Ramos (cell line): Measurements from ENCODE around the gene NRARP.

Experiments used
- in situ Hi-C: fragments of 300-500 bp; cut with MboI; formaldehyde crosslinking; loops from one replicate; pipeline ENCODE4 v1.14.3; 2022; ENCODE audit warnings: low sequenced_read_pairs; ENCODE audit not compliant: unreplicated experiment

Gene NRARP

DNA sequence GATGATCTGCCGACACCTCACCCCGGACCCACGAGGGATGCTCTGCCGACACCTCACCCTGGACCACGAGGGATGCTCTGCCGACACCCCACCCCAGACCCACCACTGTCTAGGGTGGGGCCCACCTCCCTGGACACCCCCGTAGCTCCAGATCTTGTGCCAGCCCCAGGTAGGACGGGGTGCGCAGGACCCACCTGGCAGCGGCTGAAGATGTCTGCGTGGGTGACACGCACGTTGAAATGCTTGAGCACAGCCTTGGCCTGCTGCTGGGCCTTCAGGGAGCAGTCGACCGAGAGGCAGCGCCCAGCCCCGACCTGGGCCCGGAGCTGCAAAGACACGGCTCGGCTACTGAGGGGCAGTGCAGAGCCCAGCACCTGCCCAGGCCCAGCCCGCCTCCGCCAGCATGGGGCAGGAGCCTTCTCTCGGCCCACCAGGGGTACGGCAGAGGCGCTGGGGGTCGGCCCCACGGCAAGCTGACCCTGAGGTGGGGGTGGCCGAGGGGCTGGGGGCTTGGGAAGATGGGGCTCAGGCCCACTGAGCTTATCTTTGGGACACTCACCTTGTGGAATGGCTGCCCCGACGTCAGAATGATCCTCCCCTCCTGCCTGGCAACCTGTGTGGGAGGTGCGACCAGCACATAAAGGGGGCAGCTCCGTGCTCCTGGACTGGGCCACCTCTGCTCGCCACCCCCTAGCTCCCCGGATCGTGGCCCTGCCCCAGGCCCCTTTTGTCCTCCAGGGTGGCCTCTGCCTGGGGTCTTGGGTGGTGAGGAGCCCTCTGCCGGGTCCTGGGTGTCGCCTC, 21.7 kb upstream of the NRARP start:
- in situ Hi-C loops: no loop called here

DNA sequence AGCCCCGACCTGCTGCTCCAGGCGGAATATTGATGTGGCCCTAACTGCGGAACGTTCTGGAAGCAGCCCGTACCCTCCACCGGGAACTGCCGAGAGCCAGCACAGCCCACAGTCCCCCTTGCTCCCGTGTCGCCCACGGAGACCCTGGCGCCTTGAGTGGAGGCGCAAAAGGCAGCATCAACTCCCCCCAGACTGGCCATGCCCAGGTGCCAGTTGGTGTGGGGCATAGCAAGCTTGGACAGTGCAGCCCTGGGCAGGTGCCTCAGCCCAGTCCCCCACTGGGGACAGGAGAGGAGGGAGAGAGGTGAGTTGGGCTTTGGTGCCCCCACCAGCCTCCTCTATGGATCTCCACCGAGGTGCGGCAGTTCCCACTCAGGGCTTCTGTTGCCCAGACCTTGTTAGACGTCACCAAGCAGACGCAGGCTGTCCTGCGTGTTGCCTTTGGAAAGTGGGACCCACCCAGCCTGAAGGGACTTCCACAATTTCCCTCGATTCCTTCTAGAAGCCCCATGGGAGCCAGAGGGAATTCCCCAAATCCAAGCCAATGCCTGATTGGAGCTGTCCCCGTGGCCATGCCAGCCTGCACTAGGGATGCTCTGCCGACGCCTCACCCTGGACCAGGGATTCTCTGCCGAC, 19.8 kb upstream of the NRARP start:
- in situ Hi-C loops: no loop called here

DNA sequence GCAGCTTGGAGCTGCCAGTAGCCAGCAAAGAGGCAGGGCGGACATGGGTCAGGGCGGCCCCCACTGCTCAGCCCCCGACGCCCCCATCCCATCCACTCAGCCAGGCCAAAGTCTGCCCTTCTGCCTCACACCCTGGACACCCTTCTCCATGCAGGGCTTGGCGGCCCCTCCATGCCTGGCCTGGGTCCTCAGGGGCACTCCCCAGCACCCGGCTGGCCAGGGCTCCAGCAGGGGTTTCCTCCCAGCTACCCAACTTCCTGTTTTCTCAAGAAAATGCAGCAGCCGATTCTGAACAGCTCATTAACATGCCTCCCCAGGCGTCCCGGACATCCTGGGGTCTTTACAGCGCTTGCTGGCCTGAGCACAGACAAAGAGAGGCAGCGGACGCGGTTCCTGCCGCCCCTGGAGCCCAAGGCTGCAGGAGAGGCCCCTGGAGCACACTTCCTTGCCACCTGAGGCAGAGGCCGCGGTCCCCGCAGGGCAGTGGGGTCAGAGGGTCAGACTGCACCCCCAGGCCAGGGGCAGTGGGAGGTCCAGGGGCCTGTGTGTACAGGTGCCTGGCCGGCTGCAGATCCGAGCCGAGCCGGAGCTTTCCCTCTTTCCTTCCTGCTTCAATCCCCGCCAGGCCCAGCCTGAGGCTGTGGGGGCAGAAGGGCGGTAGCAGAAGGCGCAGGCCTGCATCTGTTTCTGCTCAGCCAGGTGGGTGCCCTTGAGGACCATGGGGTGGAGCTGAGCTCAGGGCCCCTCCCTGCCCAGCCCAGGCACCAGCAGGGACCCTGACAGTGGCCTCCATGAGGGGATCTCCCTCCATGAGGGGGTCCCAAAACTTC, 18.7 kb upstream of the NRARP start:
- in situ Hi-C loops: no loop called here

DNA sequence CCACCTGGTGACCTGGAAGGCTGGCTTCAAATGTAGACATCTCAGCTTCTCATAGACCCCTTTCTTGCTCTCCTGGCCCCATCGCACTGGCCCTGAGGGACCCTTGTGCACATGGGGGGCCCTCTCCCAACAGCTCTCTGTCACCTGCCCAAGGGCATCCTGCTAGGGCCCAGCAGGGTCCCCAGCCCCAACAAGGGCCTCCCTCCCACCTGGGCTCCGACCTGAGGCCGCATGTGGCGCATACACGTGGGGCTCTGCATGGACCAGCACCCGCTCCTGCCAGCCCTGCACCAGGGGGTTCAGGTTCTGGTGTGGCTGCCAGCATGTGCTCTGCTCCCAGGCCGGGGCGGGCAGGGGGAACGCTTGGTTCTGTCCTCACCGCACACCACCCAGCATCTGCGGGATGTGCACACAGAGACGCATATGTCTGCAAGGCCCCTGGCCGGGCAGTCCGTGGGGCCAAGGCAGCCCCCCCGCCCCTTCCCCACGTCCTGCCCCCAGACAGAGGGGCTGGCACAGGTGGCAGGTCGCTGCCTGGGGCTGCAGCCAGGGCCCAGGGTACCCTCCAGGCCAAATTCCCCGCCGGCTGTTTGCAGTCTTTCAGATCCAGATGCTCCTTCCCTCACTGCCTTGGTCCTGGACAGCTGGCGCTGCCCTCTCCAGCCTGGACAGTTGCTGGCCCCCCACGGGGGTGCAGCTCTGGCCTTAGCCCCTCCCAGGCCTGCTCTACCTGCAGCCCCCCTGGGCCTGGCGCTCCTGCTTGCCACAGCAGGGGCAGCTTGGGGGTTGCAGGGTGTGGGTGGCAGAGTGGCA, 17.9 kb upstream of the NRARP start:
- in situ Hi-C loops: no loop called here

DNA sequence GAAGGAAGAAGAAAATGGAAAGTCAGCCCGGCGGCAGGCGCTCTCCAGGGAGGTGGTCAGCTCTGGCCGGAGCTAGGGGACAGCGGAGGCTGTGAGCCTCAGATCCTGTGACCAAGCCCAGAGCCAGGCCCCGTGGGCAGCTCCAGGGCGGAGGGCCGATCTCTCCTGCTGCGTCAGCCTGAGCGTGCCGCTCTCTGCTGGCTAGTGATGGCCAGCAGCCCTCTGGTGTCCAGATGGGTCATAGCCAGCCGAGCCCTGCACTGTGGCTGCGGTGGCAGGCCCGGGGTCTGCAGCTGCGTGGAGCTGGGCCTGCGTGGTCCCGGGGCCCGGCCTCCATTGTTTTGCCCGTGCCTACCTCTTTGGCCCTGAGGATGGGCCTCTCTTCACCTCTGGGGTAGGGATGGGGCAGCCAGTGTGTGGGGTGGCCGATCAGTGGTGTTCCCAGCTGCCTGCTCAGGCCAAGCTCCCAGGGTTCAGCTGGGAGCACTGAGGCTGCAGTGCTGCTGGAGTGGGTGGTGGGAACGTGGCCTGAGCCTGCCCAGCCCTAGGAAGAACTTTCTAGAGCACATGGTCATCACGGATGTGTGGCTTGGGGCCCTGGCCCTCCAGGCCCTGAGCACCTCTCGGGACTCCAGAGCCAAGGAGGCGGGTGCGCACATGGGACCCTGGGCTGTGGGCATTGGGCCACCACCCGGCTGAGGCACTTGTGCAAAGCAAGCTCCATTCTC, 17.1 kb upstream of the NRARP start:
- in situ Hi-C loops: no loop called here

DNA sequence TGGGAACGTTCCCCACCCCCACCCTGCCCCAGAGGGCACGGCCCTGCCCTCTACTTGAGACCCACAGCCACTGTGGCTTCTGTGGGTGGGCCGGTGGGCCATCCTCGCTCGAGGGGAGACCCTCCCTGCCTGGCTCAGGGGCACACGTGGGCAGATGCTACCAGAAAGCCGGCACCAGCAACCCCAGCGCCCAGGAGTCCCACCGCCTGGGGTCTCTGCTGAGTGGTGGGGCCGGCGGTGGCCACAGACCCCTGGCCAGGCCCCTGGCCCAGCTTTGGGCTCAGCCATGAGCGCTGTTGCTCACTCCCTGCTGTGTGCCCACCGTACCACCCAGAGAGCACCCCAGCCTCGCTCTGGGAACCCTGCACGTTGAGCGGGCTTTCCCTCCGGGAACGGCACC, 16.5 kb upstream of the NRARP start:
- in situ Hi-C loops: no loop called here

DNA sequence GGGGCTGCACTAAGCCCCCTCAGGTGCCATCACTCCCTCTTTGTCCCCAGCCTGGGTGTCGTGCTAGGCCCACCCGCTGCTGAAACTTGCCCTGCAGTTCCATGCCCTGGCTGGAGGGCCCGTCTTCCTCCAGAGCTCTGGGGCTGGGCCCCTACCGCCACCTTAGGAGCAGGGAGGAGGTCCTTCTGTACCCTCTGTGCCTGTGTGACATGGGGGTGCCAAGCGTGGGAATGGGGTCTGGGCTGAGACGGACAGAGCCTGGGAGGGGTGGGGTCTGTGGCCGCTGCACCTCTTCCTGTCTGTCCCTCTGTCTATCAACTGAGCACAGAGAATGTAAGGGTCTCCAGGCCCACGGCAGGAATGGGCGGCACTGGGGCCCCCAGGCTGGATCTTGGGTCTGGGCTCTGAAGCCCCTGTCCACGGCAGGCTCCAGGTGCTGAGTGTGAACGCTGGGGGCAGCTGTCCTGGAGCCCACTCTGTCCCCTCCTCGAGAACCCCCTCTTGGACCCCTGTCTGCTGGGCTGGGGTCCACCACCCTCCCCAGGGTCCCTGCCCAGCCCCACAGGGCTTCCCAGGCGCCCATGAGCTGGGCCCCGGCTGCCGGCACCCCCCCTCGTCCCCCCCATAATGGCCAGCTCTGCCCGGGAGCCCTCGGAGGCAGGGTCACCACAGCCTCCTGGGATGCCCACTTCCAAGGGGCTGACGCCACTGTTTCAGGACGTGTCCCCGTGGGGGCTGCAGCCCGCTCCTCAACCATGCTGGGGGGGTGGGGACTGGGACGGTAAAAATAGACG, 15.8 kb upstream of the NRARP start:
- in situ Hi-C loops: no loop called here

DNA sequence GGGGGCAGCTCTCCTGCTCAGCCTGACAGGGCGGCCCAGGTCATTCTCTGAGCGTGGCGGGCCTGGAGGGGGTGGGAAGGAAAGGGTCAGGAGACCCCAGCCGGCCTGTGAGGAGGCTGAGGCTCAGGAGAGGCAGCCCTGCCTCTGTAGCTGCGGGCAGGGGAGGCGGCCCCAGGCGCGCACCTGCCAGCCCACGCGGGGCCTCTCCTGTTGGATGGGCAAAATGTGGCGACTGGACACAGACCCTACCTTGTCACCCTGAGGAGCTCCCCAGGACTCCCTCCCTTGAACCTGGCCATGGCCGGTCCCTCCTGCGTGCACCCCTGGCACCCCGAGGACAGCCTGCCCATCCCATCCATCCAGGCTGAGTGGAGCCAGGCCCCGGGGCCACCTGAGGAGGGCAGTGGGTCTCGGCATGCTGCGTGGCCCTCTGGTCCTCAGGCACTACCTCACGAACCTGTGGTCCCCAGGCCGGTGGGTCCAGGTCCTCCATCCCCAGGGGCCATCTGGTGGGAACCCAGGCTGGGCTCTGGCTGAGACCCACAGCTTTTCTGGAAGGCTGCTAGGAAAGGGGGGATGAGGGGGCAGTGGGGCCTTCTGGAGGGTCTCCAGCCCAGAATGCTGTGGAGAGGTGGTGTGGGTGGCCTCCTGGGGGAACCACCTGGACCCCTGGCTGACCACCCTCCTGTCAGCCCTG, 15.1 kb upstream of the NRARP start:
- in situ Hi-C loops: no loop called here

DNA sequence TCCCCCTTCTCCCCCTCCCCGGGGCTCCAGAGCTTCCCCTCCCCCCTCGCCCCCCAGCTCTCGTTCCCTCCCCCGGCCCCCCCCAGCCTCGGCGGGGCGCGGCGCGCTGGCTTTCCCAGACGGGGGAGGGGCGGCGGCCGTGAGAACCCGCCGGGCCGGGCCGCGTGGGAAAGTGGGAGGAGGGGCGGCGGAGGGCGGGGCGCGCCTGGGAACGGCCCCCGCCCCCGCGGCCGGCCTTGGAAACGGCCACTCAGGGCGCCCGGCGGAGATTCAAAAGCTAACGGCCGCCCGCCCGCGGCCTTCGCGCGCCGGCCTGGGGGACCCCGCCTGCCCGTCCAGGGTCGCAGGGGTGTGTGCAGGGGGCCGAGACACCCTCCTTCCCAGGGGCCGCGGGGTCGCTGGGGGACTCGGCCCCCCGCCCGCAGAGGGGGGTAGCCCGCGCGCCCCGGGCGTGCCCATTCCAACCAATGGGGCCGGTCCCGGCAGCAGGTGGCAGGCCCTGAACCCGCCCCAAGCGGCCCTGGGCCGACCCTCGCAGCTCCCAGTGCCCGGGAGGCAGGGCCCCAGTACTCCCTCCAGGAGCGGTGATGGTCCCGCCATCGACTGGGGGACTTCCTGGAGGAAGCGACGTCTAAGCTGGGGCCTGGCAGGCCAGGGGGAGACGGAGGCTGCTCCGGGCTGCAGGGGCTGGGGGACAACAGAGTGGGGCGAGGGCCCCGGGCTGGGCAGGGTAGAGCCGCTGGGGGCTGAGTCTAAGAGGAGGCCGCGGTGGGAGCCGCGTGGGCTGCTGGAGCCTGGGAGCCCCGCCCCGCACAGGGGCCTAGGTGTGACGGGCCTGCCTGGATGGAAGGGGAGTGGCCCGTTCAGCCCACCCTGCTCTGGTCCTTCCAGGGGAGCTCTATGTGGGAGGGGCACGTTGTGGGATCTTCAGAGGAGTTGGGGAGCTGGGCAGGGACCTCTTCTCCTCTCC, 14.2 kb upstream of the NRARP start:
- in situ Hi-C loops: no loop called here

DNA sequence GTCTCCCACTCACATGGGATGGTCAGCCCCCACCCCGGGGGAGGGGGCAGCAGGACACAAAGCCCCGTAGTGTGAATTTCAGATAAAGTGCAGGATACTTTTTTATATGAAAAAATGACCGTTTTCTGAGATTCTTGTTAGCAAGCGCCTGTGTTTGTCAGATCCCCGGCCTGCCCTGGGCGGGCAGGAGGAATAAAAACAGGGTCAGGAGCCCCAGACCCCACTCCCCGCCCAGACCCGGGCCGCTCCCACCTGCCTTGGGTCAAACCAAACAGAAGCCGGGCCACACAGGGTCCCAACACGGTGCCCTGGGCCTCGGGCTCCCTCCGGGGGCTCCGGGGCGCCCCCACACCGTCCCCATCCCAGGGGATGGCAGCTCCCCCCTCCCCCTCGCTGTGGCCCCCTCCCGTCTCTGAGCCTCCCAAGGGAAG, 13.5 kb upstream of the NRARP start:
- in situ Hi-C loops: no loop called here

DNA sequence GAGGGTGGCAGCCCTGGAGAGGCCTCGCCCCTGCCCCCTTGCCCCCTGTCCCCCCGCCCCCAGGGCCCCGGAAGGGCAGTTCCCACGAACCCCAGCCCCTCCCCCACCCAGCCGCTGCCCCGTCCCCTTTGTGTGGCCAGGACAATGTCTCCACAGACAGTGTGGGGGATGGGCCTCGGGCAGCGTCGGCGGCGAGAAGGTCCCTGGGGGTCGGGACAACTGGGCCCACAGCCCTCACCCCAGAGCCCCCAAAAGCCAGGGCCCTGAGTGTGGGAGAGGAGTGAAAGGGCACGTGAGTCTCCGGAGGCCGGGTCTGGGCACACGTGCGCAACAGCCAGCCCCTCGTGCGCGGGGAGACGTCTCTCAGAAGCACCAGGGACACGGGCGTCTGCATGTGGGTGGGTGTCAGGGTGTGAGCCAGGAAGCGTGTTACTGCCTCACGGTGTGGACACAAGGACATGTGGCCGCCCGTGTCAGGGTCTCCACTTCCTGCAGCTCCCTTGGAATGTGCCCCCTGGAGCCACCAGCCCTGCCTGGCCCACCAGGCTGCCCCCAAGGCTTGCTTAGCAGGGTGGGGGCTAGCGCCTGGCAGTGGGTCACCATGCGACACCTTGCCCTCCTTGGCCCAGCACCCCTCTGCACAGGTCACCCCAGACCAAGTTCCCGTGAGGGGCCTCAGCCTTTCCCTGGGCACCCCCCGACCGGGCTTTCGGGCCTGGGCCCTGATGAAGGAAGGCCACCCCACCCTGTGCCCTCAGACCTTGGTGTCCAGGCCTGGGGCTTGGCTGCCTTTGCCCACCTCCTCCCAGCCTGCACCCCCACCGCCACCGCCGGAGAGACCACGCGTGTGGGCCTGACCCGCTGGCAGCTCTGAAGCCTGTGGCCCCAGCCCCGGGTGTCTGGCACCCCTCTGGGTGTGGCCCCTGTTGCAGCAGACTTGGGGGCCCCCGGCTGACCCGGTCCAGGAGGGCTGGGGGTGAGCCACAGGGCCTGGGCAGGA, 12.8 kb upstream of the NRARP start:
- in situ Hi-C loops: no loop called here

DNA sequence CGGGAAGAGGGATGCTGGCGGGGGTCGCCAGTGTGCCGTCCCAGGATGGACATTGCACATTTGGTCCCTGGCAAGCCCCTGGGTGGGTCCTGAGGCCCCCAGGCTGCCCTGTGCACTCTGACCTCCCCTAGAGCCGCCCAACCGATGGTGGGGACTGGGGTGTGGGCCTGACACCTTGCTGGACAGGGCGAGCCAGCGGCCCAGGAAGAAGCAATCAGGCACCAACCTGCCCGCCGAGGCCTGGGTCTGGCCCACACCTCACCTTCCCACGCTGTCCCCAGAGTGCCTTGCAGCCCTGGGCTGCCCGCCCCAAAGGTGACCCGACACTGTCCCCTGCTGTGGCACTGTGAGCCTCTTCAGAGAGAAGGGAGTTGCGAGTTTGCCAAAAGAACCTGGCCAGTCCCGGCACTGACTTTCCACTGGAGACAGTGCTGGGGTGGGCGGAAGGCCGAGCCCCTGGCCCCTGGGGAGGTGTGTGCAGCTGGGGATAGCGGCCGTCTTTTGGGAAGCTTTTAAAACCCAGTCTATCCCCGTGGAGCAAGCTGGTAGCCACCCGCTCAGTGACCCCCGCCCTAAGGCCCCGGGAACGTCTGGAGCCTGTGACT, 12.0 kb upstream of the NRARP start:
- in situ Hi-C loops: no loop called here

DNA sequence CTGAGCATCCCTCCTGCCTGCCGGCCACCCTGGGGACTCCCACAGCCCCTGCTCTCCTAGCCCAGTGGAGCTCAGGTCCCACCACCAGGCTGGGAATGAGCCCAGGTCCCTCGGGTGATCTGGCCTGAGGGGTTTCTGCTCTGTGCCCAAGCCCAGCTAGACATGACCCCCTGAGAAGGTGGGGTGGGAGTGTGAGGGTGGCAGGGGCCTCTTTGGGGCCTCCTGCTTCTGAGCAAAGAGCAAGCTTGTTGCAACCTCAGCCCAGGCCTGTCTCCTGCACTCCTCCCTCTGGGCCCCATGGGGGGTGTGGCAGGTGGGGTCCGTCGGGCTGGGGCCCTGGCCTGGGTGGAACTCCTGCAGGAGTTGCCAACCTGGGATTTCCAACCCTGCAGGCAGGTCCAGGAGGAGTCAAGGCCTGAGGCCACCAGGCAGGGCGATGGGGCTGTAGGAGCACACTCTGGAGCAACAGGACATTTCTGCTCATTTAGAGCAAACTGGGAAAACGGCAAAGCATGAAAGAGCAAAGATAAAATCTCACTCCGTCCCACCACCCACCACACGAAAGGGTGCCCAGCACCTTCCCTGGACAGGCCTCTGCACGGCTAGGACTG, 11.4 kb upstream of the NRARP start:
- in situ Hi-C loops: no loop called here

DNA sequence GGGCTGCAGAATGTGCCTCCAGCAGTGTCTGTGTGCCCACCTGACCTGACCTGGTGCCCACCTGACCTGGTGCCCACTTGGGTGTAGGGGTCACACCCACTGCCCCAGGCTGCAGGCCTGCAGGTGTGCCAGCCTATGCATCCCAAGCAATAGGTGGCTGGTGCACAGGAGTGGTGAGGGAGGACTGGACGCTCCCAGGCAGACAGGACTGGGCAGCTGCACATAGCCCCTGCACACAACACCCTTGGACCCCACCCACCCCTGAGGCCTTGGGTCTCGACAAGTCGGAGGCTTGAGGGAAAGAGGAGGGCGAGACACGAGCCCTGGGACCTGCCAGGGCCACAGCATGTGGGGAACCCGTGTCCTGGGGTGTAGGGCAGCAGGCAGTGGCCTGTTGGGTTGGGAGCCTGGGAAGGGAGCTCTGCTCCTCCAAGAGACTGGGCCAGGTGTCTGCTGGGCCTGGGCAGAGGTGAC, 10.8 kb upstream of the NRARP start:
- in situ Hi-C loops: no loop called here
